ENCODE measurements around the gene LRRC8B. TPM values are rescaled to one million over a fixed set of nuclear protein-coding genes. Genes with fewer than 3 reads are reported as not detected.

The LRRC8B gene
- total and polyA plus RNA-seq, 2 of the 8 experiments (the other 6 are each of a cell fraction or from before 2014, with no cell fraction given) = 18.4 to 29.2 TPM

- TF ChIP-seq BRCA1 (IDR thresholded peaks at IDR 0.05; ENCODE audit: low read depth, low read length) = no peak
- no peak for TF ChIP-seq ZNF274 (IDR thresholded peaks at IDR 0.05; ENCODE audit: borderline replicate concordance, extremely low read depth, low read length)
- no peak for TF ChIP-seq CHD7 (IDR thresholded peaks at IDR 0.05; ENCODE audit: insufficient replicate concordance, low read length)
Observed at GRCh38 chr1:89590341-89591080, 65.9 kb downstream of the LRRC8B start (continued).

Data from H1 (cell line).